ENCODE measurements around the gene SLC28A2.
"Not testable (repeated sequence)": the region's sequence is repeated elsewhere in the genome, so short reads cannot be mapped to it uniquely, and the experiment has no call there.

The SLC28A2 gene

GRCh38 chr15:45285413-45285812 is 33.4 kb downstream of the SLC28A2 start:
- TF ChIP-seq, protein P1, sequence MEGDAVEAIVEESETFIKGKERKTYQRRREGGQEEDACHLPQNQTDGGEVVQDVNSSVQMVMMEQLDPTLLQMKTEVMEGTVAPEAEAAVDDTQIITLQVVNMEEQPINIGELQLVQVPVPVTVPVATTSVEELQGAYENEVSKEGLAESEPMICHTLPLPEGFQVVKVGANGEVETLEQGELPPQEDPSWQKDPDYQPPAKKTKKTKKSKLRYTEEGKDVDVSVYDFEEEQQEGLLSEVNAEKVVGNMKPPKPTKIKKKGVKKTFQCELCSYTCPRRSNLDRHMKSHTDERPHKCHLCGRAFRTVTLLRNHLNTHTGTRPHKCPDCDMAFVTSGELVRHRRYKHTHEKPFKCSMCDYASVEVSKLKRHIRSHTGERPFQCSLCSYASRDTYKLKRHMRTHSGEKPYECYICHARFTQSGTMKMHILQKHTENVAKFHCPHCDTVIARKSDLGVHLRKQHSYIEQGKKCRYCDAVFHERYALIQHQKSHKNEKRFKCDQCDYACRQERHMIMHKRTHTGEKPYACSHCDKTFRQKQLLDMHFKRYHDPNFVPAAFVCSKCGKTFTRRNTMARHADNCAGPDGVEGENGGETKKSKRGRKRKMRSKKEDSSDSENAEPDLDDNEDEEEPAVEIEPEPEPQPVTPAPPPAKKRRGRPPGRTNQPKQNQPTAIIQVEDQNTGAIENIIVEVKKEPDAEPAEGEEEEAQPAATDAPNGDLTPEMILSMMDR (IDR thresholded peaks at IDR 0.05; ENCODE audit: low read depth, low read length), result no peak
- no peak for DNase-seq (ENCODE audit: extremely low read depth, low read depth)

GRCh38 chr15:45287390-45287956 is 35.4 kb downstream of the SLC28A2 start:
- TF ChIP-seq, protein P1 (IDR thresholded peaks at IDR 0.05; ENCODE audit: low read depth, low read length), result no peak
- no peak for DNase-seq (ENCODE audit: extremely low read depth, low read depth)

DNA sequence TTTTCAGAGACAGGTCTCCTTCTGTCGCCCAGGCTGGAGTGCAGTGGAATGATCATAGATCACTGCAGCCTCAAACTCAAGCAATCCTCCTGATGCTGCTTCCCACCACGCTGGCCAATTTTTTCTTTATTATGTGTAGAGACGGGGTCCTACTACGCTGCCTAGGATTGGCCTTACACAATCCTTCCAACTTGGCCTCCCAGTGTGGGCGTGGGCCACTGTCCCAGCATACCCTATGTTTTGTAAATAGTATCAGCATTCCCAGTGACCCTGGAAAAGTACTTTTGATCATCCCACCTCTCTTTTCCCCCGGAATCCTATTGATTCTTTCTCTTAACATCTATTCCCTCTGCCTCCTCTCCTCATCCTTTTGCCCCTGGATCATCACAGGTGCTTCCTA is 36.9 kb downstream of the SLC28A2 start:
- TF ChIP-seq, protein P1 (IDR thresholded peaks at IDR 0.05; ENCODE audit: low read depth, low read length), result no peak
- no peak for DNase-seq (ENCODE audit: extremely low read depth, low read depth)

GRCh38 chr15:45291822-45292582 is 40.0 kb downstream of the SLC28A2 start:
- TF ChIP-seq, protein P1 (IDR thresholded peaks at IDR 0.05; ENCODE audit: low read depth, low read length), result no peak
- DNase-seq (ENCODE audit: extremely low read depth, low read depth), result no peak

- DNase-seq (ENCODE audit: extremely low read depth, low read depth), result not testable (repeated sequence)
These were observed 41.3 kb downstream of the SLC28A2 start for GRCh38 chr15:45293326-45293725.

- not testable (repeated sequence) for DNase-seq (ENCODE audit: extremely low read depth, low read depth)
These were observed 46.9 kb downstream of the SLC28A2 start for GRCh38 chr15:45298964-45299378.

DNA sequence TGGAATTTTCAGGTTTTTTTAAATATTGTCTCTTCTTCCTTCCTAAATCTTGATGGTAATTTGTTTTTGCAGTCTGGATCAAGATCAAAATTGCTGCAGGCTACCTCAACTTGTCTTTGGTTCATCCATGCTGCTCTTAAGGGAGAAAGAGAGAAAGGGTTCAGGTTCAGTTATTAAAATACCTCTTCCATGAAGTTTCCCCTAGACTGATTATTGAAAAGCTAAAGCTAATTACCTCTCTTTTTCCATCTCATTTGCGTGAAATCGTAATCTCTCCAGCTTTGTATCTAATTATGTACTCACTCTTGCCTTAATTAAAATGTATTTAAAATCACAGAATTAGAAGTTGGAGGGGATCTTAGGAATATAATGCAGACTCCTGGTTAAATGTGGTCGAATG is 52.7 kb downstream of the SLC28A2 start:
- DNase-seq (ENCODE audit: extremely low read depth, low read depth), result no peak
- TF ChIP-seq, protein P1 (IDR thresholded peaks at IDR 0.05; ENCODE audit: low read depth, low read length), result no peak

GRCh38 chr15:45306105-45306504 is 54.1 kb downstream of the SLC28A2 start:
- no peak for DNase-seq (ENCODE audit: extremely low read depth, low read depth)
- TF ChIP-seq, protein P1 (IDR thresholded peaks at IDR 0.05; ENCODE audit: low read depth, low read length), result no peak
